Subcutaneous abdominal adipose tissue (tissue), 5 donors: Measurements from ENCODE around the gene HDAC7.
A peak's percentile ranks its signal among the peaks of the same experiment; 100 is the strongest.

Source experiments
- H3K27ac ChIP-seq: one replicate; pipeline ENCODE4 v1.7.0; 2013; ENCODE audit warnings: low read depth, mild to moderate bottlenecking, inconsistent platforms, low read length, moderate library complexity
- H3K27me3 ChIP-seq, 5 donors: one replicate each; pipeline ENCODE4 v1.7.0; 2013; ENCODE audit warnings: low read length in 5 of 5, inconsistent platforms in 1 of 5; ENCODE audit not compliant: control insufficient read depth in 5 of 5, insufficient read depth in 4 of 5
- H3K36me3 ChIP-seq, 5 donors: one replicate each; pipeline ENCODE4 v1.7.0; 2013; ENCODE audit warnings: low read length in 5 of 5; ENCODE audit not compliant: control insufficient read depth in 5 of 5, insufficient read depth in 5 of 5
- H3K4me1 ChIP-seq, 5 donors: one replicate each; pipeline ENCODE4 v1.7.0; 2013; ENCODE audit warnings: low read length in 5 of 5, mild to moderate bottlenecking in 3 of 5, moderate library complexity in 1 of 5; ENCODE audit not compliant: control insufficient read depth in 5 of 5, insufficient read depth in 5 of 5
- H3K4me3 ChIP-seq, 5 donors: one replicate each; pipeline ENCODE4 v1.7.0; 2013; ENCODE audit warnings: low read length in 5 of 5, low read depth in 1 of 5
- H3K9ac ChIP-seq, 5 donors: one replicate each; pipeline ENCODE4 v1.7.0; 2013; ENCODE audit warnings: low read length in 5 of 5, mild to moderate bottlenecking in 4 of 5, moderate library complexity in 3 of 5
- H3K9me3 ChIP-seq, 5 donors: one replicate each; pipeline ENCODE4 v1.7.0; 2013; ENCODE audit warnings: low read length in 5 of 5; ENCODE audit not compliant: control insufficient read depth in 5 of 5
- donor health status: healthy.
- donor health status: healthy.
- donor health status: healthy.
- donor health status: healthy.
- donor health status: healthy.

HDAC7 gene

DNA sequence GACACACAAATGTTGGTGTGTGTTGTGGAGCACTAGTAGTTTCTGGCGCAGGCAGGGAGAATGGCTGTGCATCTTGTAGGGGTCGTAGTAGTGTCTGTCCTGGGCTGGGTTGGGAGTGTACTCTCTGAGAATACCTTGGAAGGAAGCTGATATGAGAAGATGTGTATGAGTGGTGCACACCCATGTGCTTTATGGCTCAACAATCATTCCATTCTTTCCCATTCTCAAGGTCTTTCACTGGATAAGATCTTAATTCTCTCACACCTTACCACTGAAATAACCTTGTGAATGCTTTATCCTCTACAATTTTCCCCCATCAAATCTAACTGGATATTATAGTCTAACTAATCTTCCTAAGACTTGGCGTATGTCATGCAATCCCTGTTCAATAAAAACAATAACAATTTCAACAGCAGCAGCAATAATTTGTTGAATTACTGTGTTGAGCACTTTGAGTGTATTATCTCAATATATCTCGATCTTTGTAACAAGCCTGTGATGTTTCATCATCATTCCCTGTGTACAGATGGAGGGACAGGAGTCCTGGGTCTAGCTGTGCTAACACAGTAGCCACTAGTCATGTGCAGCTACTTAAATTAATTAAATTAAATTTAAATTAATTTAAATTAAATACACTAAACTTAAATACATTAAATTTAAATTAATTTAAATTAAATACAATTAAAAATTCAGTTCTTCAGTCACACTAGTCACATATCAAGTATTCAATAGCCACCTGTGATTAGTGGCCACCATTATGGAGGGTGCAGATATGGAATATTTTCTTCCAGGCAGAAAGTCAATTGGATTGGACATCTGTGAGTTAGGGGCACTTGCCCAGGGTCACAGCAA, 50.2 kb downstream of the HDAC7 start:
- no peaks in the 10 kb centered on the region for H3K36me3 ChIP-seq
- no peaks in the 10 kb centered on the region for H3K27me3 ChIP-seq
- no peaks in the 10 kb centered on the region for H3K9me3 ChIP-seq
- H3K9ac ChIP-seq, result no peak overlapping the region
- H3K27ac ChIP-seq, result no peak overlapping the region
- H3K4me3 ChIP-seq, result no peak overlapping the region
- peaks cover 0 to 39% (median 30%) of the 10 kb centered on the region in 5 donors for H3K4me1 ChIP-seq

DNA sequence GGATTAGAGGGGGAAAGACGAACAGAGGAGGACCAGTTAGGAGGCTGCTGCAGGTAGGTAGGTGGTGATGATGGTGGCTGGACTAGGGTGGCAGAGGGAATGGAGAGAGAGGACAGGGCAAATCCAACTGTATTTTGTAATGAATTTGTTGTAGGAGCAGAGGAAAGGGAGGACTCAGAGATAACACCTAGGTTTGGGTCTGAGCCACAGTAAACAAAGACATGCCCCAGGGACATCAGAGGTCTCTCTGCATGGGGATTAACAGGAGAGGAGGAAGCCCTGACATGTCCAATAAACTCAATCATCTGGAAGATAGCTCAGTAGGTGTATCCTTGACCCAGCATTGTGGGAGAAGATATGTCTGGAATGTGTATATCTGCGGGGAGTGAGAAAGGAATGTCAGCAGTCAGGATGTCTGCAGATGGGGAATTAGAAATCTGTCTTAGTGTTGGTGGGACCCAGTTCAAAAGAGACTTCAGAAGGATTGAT, 51.3 kb downstream of the HDAC7 start:
- Histone ChIP-seq H3K36me3 (no peaks in the 10 kb centered on the region), H3K27me3 (no peaks in the 10 kb centered on the region), H3K27ac (no peak overlapping the region), H3K4me3 (no peak overlapping the region), H3K4me1 (peaks cover 0 to 35% (median 26%) of the 10 kb centered on the region in 5 donors), H3K9me3 (no peaks in the 10 kb centered on the region), H3K9ac (no peak overlapping the region)

DNA sequence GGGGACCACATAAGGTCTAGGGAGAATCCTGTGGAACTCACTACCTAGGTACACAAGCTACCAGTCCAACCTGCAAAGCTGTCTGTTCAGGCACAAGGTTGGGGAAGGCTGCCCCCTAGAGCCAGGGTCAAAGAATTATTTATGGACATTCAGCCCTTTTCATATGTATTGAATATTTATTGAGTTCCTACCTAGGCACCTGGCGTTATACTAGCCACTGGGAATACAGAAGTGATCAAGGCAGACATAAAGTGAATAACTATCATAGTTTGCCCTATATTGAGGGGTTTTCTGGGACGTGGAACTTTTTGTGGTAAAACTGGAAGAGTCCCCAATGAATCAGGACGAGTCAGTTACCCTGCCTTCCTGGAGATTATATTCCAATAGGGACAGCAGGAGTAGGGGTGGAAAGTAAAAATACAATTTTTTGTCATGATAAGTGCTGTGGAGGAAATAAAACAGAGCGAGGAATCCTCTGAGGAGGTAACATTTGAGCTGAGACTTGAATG, 52.4 kb downstream of the HDAC7 start:
- H3K27ac ChIP-seq, result no peak overlapping the region

DNA sequence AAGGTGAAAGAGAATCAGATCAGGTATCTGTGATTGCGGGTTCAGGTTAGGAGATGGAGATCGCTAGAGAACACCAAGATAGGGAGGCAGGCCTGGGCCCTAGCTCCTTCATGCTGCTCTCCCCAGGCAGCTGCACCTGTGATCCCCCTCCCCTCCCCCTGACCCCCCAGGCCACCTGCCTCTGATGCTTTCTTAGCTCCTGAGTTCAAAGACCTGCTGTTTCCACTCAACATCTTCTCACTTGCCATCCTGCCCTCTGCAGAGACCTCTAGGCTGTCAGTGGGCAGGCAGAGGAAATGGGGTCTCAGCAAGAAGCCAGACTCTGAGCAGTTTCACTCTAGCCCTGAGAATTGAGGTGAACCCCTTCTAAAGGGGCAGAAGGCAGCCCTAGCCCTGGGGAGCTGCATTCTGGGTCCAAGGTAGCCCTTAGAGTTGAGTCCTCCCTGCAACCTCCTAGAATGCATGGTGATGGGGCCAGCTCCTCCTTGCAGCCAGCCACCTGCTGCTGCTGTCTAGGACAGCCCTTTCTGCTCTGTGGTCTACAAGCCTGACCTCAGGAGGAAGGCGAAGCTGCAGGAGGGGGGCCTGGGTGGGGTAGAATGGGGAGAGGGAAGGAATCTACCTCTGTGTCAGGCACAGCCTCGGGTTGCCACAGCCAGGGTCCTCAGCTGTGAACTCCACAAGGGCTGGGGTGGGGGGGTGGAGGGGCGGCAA, 53.0 kb downstream of the HDAC7 start:
- Histone ChIP-seq H3K27me3 (no peaks in the 10 kb centered on the region), H3K4me3 (no peak overlapping the region), H3K9ac (no peak overlapping the region), H3K4me1 (peaks cover 0 to 29% (median 21%) of the 10 kb centered on the region in 5 donors), H3K27ac (no peak overlapping the region), H3K36me3 (no peaks in the 10 kb centered on the region), H3K9me3 (no peaks in the 10 kb centered on the region)

More for the DNA sequence above, 52.4 kb downstream of the HDAC7 start:
- Histone ChIP-seq H3K9ac (no peak overlapping the region), H3K9me3 (no peaks in the 10 kb centered on the region), H3K4me1 (peaks cover 0 to 33% (median 23%) of the 10 kb centered on the region in 5 donors), H3K4me3 (no peak overlapping the region), H3K36me3 (no peaks in the 10 kb centered on the region), H3K27me3 (no peaks in the 10 kb centered on the region)

DNA sequence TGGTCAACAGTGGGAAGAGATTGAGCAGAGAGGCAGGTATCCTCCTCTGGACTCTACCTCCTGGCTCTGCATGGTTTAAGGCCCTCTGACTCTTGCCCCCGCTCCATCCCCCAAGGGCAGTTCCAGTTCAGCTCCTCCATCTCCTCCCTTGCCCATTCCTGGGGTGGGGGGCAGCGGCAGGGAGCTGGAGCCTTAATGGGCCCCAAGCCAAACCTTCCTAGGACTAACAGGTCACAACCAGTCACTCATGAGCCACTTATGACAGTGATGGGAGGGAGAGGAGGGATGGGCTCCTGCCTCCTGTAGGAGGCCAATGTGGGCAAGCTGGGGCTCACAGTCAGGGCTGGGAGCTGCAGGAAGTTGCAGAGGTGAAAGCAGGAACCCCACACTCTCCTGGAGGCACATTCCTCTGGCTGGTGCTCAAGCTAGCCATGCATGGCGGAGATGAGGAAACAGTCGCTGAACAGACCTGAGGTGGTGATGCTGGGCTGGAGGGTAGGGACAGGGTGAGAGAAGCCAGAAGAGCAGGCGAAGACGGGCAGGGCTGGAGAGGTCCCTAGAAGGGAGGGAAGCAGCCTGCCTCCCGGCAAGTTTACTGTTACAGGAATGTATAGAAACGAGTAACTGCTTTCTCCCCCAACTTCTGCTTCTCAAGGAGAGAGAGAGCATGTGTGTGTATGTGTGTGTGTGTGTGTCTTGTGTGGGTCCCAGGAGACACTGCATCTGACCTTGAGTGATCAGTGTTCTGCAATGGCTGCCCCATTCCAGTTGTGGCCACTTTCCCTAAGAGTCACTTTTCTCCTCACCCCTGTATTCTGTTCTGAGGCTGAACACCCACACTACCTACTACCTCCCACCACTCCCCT, 56.0 kb downstream of the HDAC7 start:
- Histone ChIP-seq H3K27me3 (no peaks in the 10 kb centered on the region), H3K4me3 (no peak overlapping the region), H3K36me3 (no peaks in the 10 kb centered on the region), H3K9ac (no peak overlapping the region), H3K27ac (no peak overlapping the region), H3K4me1 (peaks cover 0 to 34% (median 24%) of the 10 kb centered on the region in 5 donors), H3K9me3 (no peaks in the 10 kb centered on the region)

DNA sequence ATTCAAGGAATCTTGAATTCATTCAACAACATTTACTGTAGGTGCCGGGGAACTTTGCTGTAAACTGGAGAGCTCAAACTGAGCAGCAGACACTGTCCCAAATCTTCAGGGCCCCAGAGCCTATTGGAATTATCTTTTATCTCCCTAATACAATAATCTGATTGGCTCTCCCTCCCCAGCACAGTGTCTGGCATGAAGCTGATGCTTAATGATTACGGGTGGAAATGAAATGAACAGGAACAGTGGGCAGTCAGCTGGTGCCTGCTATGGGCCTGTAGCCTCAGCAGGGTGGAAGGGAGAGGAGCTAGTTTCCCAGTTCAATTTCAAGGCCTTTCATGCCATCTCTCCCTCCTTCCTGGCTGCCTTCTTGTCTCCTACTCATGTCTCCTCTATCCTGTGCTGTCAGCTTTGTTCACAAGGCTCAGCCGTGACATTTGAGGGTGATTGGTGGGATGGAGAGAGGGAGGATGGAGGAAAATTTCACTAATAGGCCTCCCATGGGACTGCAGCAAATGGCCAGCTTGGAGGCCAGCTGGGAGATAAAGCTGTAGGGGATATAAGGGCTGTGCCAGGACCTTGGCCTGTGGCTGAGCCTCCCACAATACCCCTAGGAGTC, 56.7 kb downstream of the HDAC7 start:
- Histone ChIP-seq H3K36me3 (no peaks in the 10 kb centered on the region), H3K27ac (no peak overlapping the region), H3K4me1 (peaks cover 0 to 41% (median 32%) of the 10 kb centered on the region in 5 donors)

DNA sequence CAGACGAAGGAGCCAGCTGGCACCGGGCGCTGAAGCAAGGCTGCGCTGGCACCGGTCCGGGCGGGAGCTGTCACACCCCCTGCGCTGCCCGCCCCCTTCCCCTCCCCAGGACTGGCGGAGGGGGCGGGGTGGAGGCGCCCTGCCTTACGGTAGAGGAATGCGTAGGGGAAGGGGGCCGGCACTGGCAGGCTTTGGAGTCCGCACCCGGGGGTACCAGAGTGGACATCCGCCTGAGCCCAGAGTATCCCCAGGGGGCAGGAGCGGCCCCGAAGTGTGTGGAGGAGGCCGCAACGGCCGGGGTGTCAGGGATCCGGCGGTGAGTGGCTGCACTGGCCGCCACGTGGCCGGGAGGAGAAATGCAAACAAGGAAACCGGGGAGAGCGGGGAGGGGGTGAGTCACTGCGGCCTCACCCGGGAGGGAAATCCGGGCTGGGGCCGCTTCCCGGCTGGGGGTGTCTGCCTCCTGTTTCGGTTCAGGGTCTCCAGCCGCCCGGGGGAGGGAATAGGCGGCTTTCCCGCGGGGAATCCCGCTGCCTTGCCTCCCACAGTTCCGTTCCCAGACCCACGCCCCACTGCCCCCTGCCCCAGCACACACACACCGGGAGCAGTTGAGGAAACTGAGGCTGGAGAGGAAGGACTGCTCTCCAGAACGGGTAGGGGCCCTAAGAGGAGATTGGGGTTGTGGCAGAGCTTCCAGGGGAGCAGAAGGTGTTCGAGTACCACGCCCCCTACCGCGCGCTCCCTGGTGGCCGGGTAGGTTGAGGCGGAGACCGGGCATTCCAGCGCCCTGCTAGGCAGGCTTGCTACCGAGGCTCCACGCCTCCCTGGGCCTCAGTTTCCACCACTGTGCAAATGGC, 60.6 kb downstream of the HDAC7 start, which contains the start of gene RAPGEF3:
Gene RAPGEF3, minus strand, starts transcription at position 47 of the 857 bp plus-strand sequence. CDS start 324 bp downstream, outside the sequence.
- Histone ChIP-seq H3K9me3 (no peaks in the 10 kb centered on the region), H3K4me3 (peak within 1 kb of the TSS; percentile 64 to 93 (median 77)), H3K27ac (peak within 1 kb of the TSS; percentile 86), H3K27me3 (peaks cover 0 to 3% (median 0%) of the 10 kb centered on the region in 5 donors), H3K4me1 (peaks cover 0 to 62% (median 46%) of the 10 kb centered on the region in 5 donors), H3K36me3 (peaks cover 0 to 9% (median 0%) of the 10 kb centered on the region in 5 donors), H3K9ac (peak within 1 kb of the TSS; percentile 66 to 84 (median 78))

More for the DNA sequence above, 56.7 kb downstream of the HDAC7 start:
- H3K27me3 ChIP-seq, result no peaks in the 10 kb centered on the region
- no peaks in the 10 kb centered on the region for H3K9me3 ChIP-seq
- H3K4me3 ChIP-seq, result no peak overlapping the region
- no peak overlapping the region for H3K9ac ChIP-seq

DNA sequence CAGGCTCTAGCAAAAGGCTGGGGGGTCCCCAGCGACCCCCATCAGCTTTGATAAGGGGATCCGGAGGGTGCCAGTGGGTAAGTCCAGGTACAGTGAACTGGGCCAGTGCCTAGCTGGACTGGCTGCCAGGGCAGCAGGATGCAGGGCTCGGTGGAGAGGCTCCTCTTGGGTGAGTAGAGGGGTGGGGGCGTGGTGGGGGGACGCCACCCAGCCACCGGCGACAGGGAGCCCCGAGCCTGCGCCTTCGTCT, 61.2 kb downstream of the HDAC7 start:
- Histone ChIP-seq H3K9me3 (no peaks in the 10 kb centered on the region), H3K27me3 (peaks cover 0 to 3% (median 0%) of the 10 kb centered on the region in 5 donors), H3K27ac (peak overlapping the region; percentile 86), H3K4me3 (peak overlapping the region; percentile 64 to 93 (median 77)), H3K36me3 (peaks cover 0 to 9% (median 0%) of the 10 kb centered on the region in 5 donors), H3K9ac (peak overlapping the region in 4 of 5 donors; percentile 46 to 84 (median 66)), H3K4me1 (peaks cover 0 to 62% (median 51%) of the 10 kb centered on the region in 5 donors)
